NOMO-1 (cell line): ENCODE results near the gene ZNF81.
"Not testable (repeated sequence)": the region's sequence is repeated elsewhere in the genome, so short reads cannot be mapped to it uniquely, and the experiment has no call there.

Source experiments
- DNase-seq, 2 experiments: peaks; one replicate each; lab custom pipeline; 2025; ENCODE audit not compliant: unreplicated experiment in 2 of 2; lab: John Stamatoyannopoulos, UW

ZNF81 gene

GRCh38 chrX:47927212-47927611 is 90.5 kb downstream of the ZNF81 start:
- DNase-seq = peak in 1 of 2 experiments; percentile 42

- DNase-seq = not testable (repeated sequence)
These were observed 95.3 kb downstream of the ZNF81 start for GRCh38 chrX:47931970-47932369.

- DNase-seq = no peak
These were observed 97.2 kb downstream of the ZNF81 start for GRCh38 chrX:47933946-47934345.

GRCh38 chrX:47936224-47936939 is 99.7 kb downstream of the ZNF81 start:
- no peak for DNase-seq

GRCh38 chrX:47936940-47937317 is 100.2 kb downstream of the ZNF81 start:
- no peak for DNase-seq

GRCh38 chrX:47940448-47940847 is 103.7 kb downstream of the ZNF81 start:
- no peak for DNase-seq

- no peak for DNase-seq
These were observed 104.7 kb downstream of the ZNF81 start for GRCh38 chrX:47941423-47941822.

- not testable (repeated sequence) for DNase-seq
These were observed 118.6 kb downstream of the ZNF81 start for GRCh38 chrX:47955295-47955694.

GRCh38 chrX:47956016-47956415 is 119.3 kb downstream of the ZNF81 start:
- no peak for DNase-seq

- not testable (repeated sequence) for DNase-seq
These were observed 121.5 kb downstream of the ZNF81 start for GRCh38 chrX:47958206-47958605.

GRCh38 chrX:47958761-47959342 is 122.2 kb downstream of the ZNF81 start:
- DNase-seq = no peak

- peak; percentile 1 to 24 for DNase-seq
These were observed 123.7 kb downstream of the ZNF81 start for GRCh38 chrX:47960406-47960805.

- not testable (repeated sequence) for DNase-seq
These were observed 125.1 kb downstream of the ZNF81 start for GRCh38 chrX:47961830-47962229.

- DNase-seq = not testable (repeated sequence)
These were observed 128.8 kb downstream of the ZNF81 start for GRCh38 chrX:47965526-47965925.
